Measurements from ENCODE around the gene IL18R1. TPM values are rescaled to one million over a fixed set of nuclear protein-coding genes. Genes with fewer than 3 reads are reported as not detected.

IL18R1 gene
- total RNA-seq, 1 donor from 2014 or later: 3.7 TPM

DNA sequence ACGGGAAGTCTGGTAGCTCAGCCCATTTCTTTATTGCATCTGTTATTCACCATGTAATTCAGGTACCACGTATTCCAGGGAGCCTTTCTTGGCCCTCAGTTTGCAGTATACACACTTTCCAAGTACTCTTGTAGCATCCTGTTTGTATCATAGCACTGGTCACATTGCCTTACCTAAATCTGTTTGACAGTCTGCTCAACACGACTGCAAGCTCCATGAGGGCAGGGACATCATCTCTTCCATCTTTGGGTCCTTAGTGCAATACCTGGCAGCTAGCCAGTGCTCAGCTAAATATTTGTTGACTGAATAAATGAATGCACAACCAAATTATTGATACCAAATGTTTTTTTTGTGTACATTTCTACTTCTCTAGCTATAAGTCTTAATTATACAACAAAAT lies 11.2 kb upstream of the IL18R1 start:
- DNase-seq (ENCODE audit: low read depth, low spot score): no peak

DNA sequence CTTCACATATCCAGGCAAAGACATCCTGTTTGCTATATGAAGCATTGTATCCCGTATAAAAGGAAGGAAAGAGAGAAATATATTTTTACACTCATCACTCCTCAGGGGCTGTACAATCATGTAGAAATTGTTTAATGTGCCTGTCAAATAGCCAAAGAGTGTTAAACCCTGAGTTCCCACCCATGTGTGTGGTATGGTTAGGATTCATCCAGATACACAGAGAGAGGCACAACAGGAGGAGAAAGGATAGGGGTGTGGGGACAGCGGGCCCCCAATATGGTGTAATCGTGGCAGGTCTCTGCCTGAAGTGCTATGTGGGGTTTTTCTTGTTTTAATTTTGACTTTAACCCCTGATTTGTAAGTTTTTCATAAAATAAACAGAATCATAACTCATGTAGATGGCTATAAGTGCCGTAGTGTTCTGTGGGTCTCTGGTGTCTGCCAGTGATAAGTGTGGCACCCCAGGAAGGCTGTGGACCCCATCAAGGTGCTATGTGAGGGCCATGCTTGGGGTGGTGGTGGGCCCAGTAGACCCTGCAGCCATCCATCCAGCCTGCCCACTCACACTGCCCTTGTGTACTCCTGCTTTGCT lies 10.2 kb upstream of the IL18R1 start:
- DNase-seq (ENCODE audit: low read depth, low spot score): no peak

DNA sequence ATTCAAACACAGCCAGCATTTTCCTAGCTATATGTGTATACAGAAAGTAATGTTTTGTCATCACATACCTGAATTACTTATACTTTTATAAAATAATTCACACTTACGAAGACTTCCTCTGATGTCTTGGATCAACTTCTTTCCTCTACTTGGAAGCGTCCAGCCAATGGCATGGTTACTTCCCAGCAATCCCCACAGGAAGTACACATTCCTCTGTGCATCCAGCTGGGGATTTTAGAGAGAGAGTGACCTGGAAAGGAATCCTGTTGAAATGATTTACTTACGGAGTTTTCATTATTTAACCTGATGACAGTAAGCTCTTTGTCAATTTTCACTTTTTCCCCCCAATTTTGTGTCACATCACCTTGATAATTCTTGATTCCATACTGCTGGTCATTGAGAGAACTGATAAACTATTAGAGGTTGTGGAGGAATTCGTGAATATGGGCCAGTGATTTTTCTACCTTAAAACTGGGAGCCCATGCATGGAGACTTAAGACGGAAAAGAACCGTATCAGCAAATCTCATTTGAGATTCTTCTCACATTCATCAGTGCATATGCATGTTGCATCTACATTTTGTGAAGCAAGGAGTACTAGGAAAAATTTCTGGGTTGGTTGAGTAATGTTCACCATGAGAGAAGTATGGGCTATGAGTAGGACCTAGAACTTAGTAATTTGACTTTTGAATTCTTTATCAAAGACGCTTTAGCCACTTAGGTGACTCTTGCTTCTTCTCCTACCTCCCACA lies 9.0 kb upstream of the IL18R1 start:
- no peak for DNase-seq (ENCODE audit: low read depth, low spot score)

DNA sequence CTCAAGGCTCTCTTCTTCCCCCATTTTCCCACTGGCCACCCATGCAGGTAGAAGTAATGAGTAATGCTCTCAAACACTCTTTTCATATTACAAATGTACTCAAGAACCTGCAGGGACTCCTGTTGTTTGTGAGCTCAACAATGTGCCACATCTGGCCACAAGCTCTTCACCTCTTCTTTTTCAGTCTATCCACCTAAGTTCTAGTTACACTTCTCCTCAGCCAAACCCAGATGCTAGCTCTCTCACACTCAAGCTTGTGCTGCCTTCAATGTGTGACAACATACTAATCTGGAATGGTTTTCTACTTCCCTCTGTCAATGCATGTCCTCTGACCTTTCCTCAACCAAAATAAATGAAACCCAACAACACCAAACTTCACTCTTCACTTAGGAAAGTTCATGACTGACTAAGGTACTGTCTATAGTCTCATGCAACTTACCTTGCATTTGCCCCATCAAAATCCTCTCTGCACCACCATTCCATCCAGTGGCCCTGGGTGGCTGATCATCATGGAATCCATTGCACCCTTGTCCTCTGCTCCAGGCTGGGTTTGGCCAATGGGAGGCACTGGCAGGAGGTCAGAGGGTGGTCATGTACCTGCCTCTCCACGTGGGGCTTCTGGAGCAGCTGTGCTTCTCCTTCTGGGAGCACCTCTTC lies 5.3 kb upstream of the IL18R1 start:
- DNase-seq (ENCODE audit: low read depth, low spot score): no peak

DNA sequence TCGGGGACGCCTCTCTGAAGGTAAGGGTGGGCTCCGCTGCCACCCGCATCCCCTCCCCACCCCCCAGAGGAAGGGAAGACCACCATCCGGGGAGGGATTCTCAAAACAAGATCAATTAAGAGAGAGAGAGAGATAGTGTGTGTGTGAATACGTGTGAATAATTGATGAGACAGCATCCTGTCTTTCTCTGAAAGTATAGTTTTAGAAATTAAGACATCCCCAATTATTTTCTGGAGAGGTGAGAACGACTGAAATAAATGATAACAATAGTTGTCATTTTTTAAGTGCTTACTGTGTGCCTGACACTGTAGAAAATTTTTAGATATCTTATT lies 751 bp downstream of the IL18R1 start:
- no peak for DNase-seq (ENCODE audit: low read depth, low spot score)

DNA sequence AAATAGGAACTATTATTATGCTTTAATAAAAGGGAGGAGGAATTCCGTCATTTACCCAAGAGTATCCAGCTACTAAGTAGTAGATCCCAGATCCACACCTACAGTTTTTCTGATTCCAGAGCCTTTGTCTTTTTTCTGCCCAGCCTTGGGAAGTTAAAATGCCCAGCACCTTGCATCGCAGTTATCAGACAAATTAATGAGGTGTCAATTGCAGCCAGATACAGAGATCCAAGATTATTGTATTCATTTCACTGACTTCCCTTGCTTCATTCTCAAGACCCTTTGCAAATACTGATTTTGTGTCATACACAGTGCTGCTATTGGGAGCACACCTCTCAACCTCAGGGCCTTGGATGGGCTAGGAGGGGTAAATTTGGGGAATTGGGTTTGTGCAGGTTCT lies 1.1 kb downstream of the IL18R1 start:
- no peak for DNase-seq (ENCODE audit: low read depth, low spot score)

DNA sequence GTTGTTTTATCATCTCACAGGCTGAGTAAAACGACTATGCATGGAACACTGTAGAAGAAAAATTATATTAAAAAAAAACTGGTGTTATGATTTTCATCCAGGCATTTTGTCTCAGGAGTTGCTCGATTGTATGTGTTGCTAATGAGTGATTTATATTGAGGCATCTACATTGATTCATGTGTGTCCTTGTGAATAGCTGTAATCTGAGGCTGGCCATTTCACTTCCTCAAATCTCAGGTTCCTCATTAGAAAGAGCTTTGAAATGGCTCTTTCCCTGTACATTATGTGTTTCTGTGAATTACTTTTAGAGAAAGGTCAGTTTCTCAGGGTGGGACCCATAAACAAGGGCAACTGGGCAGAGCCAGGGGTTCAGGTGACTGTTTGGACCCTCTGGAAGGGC lies 2.3 kb downstream of the IL18R1 start:
- DNase-seq (ENCODE audit: low read depth, low spot score): no peak

DNA sequence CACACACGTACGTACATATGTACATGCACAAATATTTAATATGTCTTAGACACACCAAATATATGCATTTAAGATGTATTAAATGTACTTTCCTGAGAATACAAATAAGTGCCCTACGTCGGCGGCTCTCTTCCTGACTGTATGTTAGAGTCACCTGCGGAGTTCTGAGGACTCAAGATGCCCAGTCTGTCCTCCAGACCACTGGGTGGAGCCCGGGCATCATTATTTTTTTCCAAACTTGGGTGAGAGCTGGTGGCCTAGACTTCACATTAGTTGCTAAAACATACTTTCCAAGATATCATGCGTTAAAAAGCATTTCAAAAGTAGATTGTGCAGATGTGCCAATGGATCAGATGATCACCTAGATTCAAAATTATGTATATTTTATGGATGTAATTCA lies 2.9 kb downstream of the IL18R1 start:
- DNase-seq (ENCODE audit: low read depth, low spot score): no peak

DNA sequence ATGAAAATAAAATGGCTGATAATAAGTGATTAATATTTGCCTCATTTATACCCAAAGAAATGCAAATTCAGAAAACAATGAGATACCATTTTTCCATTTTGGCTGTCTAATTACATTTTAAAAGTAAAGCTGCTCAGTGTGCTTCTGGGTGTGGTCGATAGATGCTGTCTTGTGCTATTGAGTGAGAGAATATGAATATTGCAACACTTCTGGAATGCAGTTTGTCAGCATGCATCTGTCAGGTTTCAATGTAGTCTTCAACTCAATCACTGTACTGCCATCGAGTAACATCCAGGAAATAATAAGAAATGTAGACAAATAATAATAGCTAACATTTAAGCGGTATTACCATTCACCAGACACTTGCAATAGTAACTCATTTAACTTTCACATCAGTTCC lies 3.9 kb downstream of the IL18R1 start:
- DNase-seq (ENCODE audit: low read depth, low spot score): no peak

DNA sequence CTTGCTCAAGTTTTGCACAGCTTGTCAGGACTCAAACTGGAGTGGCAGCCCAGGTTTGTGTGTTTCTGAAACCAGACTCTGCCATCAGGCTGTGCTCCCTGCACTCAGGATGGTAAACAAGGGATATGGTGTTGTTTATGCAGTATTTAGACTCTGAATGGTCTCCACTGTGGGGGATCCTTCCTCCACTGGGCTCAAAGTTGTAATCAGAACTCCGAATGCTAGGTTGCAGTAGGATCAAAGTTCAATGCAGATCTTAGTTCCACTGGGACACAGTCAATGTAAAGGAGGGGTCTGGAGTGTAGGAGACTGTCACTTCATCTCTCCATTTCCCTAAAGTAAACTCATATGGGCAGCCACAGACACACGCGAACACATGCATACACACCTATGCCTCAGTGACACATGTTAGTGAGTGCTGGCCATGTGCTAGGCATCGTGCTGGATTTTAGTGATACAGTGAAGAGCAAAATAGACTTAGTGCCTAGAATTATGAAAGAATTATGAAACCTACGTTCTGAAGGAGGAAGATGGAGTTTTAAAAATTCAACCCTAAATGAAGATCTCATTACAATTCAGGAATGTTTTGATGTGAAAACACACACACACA lies 6.1 kb downstream of the IL18R1 start:
- DNase-seq (ENCODE audit: low read depth, low spot score): no peak

DNA sequence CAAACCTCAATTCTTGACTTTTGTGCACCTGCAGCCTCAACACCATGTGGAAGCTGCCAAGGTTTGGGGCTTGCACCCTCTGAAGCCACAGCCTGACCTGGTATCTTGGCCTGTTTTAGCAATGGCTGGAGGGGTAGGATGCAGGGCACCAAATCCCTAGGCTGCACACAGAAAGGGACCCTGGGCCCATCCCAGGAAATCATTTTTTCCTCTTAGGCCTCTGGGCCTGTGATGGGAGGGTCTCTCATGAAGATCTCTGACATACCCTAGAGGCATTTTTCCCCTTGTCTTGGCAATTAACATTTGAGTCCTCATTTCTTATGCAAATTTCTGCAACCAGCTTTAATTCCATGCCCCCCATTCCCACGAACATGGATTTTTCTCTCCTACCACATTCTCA lies 10.2 kb downstream of the IL18R1 start:
- no peak for DNase-seq (ENCODE audit: low read depth, low spot score)

DNA sequence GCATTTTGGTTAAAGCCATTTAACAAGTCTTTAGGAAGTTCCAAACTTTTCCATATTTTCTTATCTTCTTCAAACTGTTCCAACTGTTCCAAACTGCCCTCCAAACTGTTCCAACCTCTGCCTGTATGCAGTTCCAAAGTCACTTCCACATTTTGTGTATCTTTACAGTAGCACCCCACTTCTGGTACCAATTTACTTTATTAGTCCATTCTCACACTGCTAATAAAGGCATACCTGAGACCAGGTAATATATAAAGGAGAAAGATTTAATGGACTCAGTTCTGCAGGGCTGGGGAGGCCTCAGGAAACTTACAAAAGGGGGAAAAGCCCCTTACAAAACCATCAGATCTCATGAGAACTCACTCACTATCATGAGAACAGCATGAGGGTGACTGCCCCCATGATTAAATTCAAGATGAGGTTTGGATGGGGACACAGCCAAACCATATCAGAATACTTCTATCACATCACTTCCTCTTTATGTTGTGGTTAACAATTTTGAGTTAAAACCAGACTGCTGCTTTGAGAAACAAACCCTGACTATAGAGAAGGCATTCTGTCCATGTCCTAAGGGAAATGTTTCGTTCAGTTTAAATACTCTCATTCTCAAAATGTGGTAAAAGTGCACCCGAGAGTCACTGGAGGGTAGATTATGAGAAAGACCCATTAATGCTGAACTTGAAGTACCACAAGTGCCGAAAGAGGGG lies 11.0 kb downstream of the IL18R1 start:
- DNase-seq (ENCODE audit: low read depth, low spot score): no peak

DNA sequence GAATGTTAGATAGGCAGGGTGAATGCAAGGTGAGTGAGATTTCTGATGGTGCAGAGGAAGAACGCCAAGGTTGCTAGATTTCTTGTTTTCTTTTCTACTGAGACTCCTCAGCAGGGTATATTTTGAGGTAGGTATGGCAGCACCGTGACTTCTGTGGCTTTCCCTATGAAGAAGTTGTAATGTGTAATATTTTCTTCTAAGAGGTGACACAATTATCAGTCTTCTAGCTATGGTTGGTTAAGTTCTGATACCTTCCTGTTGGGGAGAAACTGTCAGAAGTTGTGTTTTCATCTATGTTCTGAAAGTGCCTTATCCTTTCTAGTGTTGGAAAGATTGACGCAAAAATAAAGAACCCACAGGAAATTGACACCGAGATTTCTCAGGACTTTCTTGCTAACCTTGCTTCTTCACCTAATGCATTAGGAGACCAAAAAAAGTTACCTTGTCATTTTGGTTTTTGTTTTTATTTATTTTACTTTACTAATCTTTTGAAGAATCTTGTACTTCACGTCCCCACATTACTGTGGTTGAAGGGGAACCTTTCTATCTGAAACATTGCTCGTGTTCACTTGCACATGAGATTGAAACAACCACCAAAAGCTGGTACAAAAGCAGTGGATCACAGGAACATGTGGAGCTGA lies 11.9 kb downstream of the IL18R1 start:
- DNase-seq (ENCODE audit: low read depth, low spot score): no peak

DNA sequence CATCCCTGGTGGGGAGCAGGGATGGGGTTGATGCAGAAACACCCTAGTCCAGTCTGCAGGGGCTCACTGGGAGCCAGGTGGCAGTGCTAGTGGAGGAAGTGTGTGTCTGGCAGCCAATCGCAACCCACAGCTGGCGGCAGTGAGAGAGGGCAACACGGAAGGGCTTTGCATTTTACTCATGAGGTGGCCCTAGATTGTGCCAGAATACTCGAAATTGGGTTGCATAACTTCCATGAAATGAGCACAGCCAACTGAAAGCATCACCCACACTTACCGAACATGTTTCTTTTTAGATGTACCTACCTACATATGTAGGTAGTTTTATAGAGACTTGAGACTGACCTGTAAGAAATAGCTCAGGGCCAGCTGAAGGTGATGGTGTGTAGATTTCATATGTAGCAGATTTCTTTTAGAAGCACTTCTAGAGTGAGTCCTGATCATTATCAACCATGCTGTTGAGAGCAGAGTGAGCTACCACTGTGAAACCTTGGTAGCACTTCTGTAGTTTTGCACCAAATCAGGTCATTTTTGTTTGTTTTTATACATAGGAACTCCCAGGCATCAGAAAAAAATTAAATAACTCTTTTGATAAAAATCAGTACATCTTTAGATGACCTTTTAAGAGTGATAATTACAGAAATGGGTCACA lies 13.0 kb downstream of the IL18R1 start:
- DNase-seq (ENCODE audit: low read depth, low spot score): no peak

DNA sequence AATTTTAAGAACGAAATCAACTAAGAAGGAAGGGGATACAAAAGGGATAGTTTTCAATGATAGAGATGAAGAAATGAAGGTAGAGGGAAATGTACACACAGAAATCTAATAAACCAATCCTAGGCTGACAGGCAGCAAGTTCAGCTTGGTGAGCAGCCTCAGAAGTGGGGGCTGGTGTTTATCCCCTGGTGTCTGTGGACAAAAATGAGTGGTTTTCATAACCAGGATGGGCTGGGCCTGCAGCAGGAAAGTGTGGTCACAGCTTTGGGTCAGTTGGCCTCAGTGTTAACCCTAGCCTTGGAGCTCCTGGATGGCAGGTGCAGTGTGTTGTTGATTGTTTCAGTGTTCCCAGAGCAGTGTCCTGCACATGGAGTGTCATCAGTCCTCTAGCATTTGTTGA lies 14.3 kb downstream of the IL18R1 start:
- DNase-seq (ENCODE audit: low read depth, low spot score): no peak

DNA sequence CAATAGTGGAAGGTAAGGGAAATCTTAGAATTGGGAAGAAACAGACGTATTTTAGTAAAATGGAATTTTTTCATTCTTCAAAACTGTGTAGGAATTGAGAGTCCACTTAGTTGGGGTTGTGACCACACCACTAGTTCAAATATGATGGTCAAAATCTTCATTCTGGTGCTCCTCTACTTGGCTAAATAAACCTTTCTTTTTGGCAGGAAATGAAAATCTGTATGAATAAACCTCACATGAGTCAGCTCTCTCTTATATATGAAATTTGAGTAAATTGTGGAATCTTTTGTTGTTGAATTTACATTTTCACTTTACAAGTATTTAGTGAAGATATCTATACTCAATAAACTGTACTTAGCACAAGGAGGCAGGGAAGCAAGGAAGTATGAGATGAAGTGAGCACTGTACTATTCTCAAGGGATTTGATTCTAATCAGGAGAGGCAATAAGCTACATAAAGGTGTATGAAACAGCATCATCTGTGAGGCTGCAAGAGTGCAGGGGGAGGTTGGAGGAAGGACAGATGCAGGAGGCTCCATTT lies 20.5 kb downstream of the IL18R1 start:
- DNase-seq (ENCODE audit: low read depth, low spot score): no peak

DNA sequence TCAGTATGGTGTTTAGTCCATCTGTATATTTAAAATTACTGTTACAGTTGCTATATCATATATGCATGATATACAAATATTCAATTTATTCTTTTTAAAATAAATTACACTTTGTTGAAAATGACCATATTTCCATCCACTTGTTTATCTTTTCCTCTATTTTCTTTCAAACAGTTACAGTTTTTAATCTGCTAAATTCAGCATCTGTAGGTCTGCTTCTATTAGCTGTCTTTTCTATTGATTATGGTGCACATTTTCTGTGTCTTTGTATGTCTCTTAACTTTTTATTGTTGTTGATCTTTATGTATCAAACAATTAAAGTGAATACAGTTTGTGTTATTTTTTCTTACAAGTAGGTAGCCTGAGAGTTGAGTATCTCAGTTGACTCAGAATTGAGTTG lies 28.1 kb downstream of the IL18R1 start:
- no peak for DNase-seq (ENCODE audit: low read depth, low spot score)

DNA sequence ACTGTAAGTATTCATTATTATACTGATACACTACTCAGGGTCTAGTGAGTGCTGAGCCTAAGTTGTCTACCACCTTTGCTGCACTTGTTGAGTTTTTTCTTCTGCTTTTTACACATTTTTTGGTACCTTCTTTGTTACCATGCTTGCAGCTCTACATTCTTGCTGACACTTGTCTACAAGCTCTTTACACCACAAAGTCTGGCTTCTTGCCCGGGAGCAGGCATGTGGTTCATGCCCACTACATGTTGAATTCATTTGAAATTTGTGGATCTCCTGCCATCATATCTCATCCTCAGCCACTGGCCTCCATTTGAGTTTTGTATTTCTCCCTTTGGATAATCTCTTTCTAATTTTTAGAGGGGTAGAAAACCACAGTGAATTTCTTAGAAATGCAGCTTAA lies 29.9 kb downstream of the IL18R1 start:
- DNase-seq (ENCODE audit: low read depth, low spot score): no peak

DNA sequence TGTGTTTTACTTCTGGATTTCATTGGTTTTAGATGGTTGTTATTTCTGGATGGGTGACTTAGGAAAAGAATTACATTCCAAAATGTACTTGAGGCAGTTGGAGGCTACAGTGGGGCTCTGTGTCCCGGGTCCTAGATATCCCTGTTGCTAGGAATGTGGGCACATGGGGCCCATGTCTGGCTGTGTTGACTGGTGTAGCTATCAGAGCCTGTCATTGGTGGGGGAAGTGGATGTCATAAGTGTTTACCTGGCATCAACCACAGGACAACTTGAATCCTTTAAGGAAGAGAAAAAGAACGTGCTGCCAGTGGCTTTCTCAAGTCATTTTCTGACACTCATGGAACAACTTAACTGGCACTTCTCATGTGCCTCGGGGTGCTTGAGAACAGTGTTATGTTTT lies 30.4 kb downstream of the IL18R1 start:
- DNase-seq (ENCODE audit: low read depth, low spot score): no peak

DNA sequence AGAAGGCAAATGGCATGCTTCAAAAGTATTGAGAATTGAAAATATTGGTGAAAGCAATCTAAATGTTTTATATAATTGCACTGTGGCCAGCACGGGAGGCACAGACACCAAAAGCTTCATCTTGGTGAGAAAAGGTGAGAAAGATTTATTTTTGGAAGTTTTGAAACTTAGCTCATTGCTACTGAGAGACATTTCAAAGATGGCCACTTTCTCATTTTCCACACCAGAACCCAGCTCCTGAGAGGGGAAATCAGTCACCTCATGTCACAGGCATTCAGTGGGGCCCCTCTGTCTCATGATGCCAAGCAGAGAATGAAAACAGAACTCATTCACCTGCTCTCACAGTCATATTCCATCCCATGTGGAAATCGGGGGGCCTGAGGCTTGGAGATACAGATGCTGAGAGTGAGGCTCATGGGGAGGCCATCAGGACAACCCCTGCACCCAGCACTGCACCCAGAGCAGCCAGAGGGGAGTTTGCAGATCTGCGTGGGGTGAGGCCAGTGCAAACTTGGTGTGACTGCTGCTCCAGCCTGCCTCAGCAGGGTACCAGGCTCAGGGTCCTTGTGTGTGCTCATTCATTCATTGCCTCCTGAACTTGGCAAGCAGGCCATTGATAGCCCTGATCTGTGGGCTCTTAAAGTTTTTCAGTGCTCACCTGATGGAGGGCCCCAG lies 31.4 kb downstream of the IL18R1 start:
- DNase-seq (ENCODE audit: low read depth, low spot score): no peak
